Hepatocyte (in vitro differentiated cells): ENCODE results near the gene MAP2. TPM values are rescaled to one million over a fixed set of nuclear protein-coding genes. Genes with fewer than 3 reads are reported as not detected.

Experiments used
- DNase-seq: peaks from one replicate; pipeline ENCODE4 v3.0.0-alpha.2; 2016; ENCODE audit warnings: low spot score
- H2AFZ ChIP-seq: fragments of 200-600 bp; sonication (generic); 2 replicates; pipeline ENCODE4 v1.6.0; 2016; ENCODE audit warnings: antibody characterized with exemption, mild to moderate bottlenecking
- H3K27ac ChIP-seq: fragments of 200-600 bp; sonication (generic); 2 replicates; pipeline ENCODE4 v1.5.1; 2016; ENCODE audit warnings: mild to moderate bottlenecking
- H3K27me3 ChIP-seq: fragments of 200-600 bp; sonication (generic); 2 replicates; pipeline ENCODE4 v1.6.1; 2016
- H3K36me3 ChIP-seq: fragments of 200-600 bp; sonication (generic); replicated peaks from 2 replicates; pipeline ENCODE4 v1.5.1; 2016; ENCODE audit warnings: low read depth; ENCODE audit not compliant: insufficient read depth
- H3K4me1 ChIP-seq: fragments of 200-600 bp; sonication (generic); 2 replicates; pipeline ENCODE4 v1.5.1; 2016; ENCODE audit warnings: mild to moderate bottlenecking, moderate library complexity; ENCODE audit not compliant: insufficient read depth
- H3K4me2 ChIP-seq: fragments of 200-600 bp; sonication (generic); 2 replicates; pipeline ENCODE4 v1.6.0; 2016
- H3K4me3 ChIP-seq: fragments of 200-600 bp; sonication (generic); 2 replicates; pipeline ENCODE4 v1.5.1; 2016; ENCODE audit warnings: mild to moderate bottlenecking
- H3K79me2 ChIP-seq: fragments of 200-600 bp; sonication (generic); 2 replicates; pipeline ENCODE4 v1.6.0; 2017; ENCODE audit warnings: mild to moderate bottlenecking
- H3K9me2 ChIP-seq: fragments of 200-600 bp; sonication (generic); replicated peaks from 2 replicates; pipeline ENCODE4 v1.6.0; 2017; ENCODE audit warnings: mild to moderate bottlenecking; ENCODE audit not compliant: insufficient read depth
- H3K9me3 ChIP-seq: fragments of 200-600 bp; sonication (generic); 2 replicates; pipeline ENCODE4 v1.5.1; 2016; ENCODE audit warnings: low read depth, mild to moderate bottlenecking
- H4K20me1 ChIP-seq: fragments of 200-600 bp; sonication (generic); 2 replicates; pipeline ENCODE4 v1.6.0; 2016; ENCODE audit warnings: mild to moderate bottlenecking; ENCODE audit not compliant: insufficient read depth, poor library complexity, severe bottlenecking
- EZH2 ChIP-seq: fragments of 200-600 bp; sonication (generic); IDR thresholded peaks from 2 replicates; pipeline ENCODE4 v1.6.1; 2016; ENCODE audit warnings: antibody characterized with exemption, mild to moderate bottlenecking, borderline replicate concordance
- EZH2phosphoT487 ChIP-seq: fragments of 200-600 bp; sonication (generic); IDR thresholded peaks from one replicate; pipeline ENCODE4 v1.6.1; 2018; ENCODE audit warnings: antibody characterized with exemption, mild to moderate bottlenecking, low read depth, moderate library complexity; ENCODE audit not compliant: unreplicated experiment, severe bottlenecking
- WGBS: methylation state at CpG from one replicate; pipeline ENCODE4 v1.1.6; 2016; ENCODE audit warnings: low lambda C conversion rate; ENCODE audit errors: missing lambda C conversion rate; 5-methylcytosine and 5-hydroxymethylcytosine counted together
- polyA plus RNA-seq: library from polyadenylated mRNA; unstranded; fragments of >200 nt; fragmentation: Nextera tagmentation; extraction: Ambion mirVana; gene quantifications from 2 replicates; pipeline ENCODE4 v1.2.1, GENCODE V29; 2016
- total RNA-seq: library from RNA; depleted of rRNA; stranded (reverse); fragments of >200 nt; gene quantifications from 2 replicates; pipeline ENCODE4 v1.2.3, GENCODE V29; 2014
- TF ChIP-seq, protein P1 (sequence below): fragments of 200-600 bp; sonication (generic); IDR thresholded peaks from 2 replicates; pipeline ENCODE4 v1.5.1; 2016; ENCODE audit warnings: antibody characterized with exemption, mild to moderate bottlenecking; ENCODE audit not compliant: poor library complexity

Gene MAP2
- total and polyA plus RNA-seq, 2 experiments from 2014 or later = 4.6 to 5.8 TPM

GRCh38 chr2:209644842-209645241 lies 221.0 kb downstream of the MAP2 start:
- no peaks in the 10 kb centered on the region for H3K4me1 ChIP-seq
- H4K20me1 ChIP-seq = no peaks in the 10 kb centered on the region
- no peaks in the 10 kb centered on the region for H3K36me3 ChIP-seq
- H3K27me3 ChIP-seq = no peaks in the 10 kb centered on the region
- H3K79me2 ChIP-seq = no peaks in the 10 kb centered on the region
- no peaks in the 10 kb centered on the region for H3K9me3 ChIP-seq
- no peak for TF ChIP-seq EZH2
- no peak for TF ChIP-seq EZH2phosphoT487
- TF ChIP-seq, protein P1, sequence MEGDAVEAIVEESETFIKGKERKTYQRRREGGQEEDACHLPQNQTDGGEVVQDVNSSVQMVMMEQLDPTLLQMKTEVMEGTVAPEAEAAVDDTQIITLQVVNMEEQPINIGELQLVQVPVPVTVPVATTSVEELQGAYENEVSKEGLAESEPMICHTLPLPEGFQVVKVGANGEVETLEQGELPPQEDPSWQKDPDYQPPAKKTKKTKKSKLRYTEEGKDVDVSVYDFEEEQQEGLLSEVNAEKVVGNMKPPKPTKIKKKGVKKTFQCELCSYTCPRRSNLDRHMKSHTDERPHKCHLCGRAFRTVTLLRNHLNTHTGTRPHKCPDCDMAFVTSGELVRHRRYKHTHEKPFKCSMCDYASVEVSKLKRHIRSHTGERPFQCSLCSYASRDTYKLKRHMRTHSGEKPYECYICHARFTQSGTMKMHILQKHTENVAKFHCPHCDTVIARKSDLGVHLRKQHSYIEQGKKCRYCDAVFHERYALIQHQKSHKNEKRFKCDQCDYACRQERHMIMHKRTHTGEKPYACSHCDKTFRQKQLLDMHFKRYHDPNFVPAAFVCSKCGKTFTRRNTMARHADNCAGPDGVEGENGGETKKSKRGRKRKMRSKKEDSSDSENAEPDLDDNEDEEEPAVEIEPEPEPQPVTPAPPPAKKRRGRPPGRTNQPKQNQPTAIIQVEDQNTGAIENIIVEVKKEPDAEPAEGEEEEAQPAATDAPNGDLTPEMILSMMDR = no peak
- H3K9me2 ChIP-seq = no peaks in the 10 kb centered on the region
- no peak for DNase-seq
- H3K4me3 ChIP-seq = no peak overlapping the region
- H3K4me2 ChIP-seq = no peak overlapping the region
- no peak overlapping the region for H2AFZ ChIP-seq
- H3K27ac ChIP-seq = no peak overlapping the region

DNA sequence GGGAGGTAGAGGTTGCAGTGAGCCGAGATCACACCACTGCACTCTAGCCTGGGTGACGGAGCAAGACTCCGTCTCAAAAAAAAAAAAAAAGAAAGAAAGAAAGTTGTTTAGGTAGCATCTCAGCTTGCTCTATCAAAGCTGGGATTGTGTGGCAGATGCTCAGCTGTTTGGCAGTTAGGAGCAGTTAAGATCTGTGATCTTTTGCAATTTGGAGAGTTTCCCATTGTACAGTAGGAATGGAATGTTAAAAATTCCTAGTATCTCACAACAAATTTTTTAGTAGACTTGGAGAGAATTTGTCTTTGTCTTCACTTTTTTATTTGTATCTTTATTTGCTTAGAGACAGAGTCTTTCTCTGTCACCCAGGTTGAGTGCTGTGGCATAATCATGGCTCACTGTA lies 224.9 kb downstream of the MAP2 start:
- no peak overlapping the region for H3K4me3 ChIP-seq
- no peak overlapping the region for H3K4me2 ChIP-seq
- WGBS = 86% methylated on average over 3 of the region's 3 CpGs
- no peaks in the 10 kb centered on the region for H4K20me1 ChIP-seq
- no peak overlapping the region for H3K27ac ChIP-seq
- no peak overlapping the region for H2AFZ ChIP-seq
- H3K9me3 ChIP-seq = no peaks in the 10 kb centered on the region
- H3K27me3 ChIP-seq = no peaks in the 10 kb centered on the region
- TF ChIP-seq, protein P1 = no peak
- TF ChIP-seq EZH2phosphoT487 (no peak), EZH2 (no peak)
- no peaks in the 10 kb centered on the region for H3K36me3 ChIP-seq
- H3K4me1 ChIP-seq = no peaks in the 10 kb centered on the region
- no peaks in the 10 kb centered on the region for H3K79me2 ChIP-seq
- H3K9me2 ChIP-seq = no peaks in the 10 kb centered on the region
- DNase-seq = no peak

GRCh38 chr2:209653134-209653533 lies 229.3 kb downstream of the MAP2 start:
- no peaks in the 10 kb centered on the region for H3K9me3 ChIP-seq
- H3K4me1 ChIP-seq = no peaks in the 10 kb centered on the region
- H2AFZ ChIP-seq = no peak overlapping the region
- DNase-seq = no peak
- H3K9me2 ChIP-seq = no peaks in the 10 kb centered on the region
- no peak overlapping the region for H3K4me2 ChIP-seq
- no peak overlapping the region for H3K27ac ChIP-seq
- H3K4me3 ChIP-seq = no peak overlapping the region
- WGBS = 79% methylated on average over 6 of the region's 6 CpGs
- TF ChIP-seq EZH2 (no peak), EZH2phosphoT487 (no peak)
- TF ChIP-seq, protein P1 = no peak
- no peaks in the 10 kb centered on the region for H4K20me1 ChIP-seq
- no peaks in the 10 kb centered on the region for H3K79me2 ChIP-seq
- no peaks in the 10 kb centered on the region for H3K27me3 ChIP-seq
- no peaks in the 10 kb centered on the region for H3K36me3 ChIP-seq

DNA sequence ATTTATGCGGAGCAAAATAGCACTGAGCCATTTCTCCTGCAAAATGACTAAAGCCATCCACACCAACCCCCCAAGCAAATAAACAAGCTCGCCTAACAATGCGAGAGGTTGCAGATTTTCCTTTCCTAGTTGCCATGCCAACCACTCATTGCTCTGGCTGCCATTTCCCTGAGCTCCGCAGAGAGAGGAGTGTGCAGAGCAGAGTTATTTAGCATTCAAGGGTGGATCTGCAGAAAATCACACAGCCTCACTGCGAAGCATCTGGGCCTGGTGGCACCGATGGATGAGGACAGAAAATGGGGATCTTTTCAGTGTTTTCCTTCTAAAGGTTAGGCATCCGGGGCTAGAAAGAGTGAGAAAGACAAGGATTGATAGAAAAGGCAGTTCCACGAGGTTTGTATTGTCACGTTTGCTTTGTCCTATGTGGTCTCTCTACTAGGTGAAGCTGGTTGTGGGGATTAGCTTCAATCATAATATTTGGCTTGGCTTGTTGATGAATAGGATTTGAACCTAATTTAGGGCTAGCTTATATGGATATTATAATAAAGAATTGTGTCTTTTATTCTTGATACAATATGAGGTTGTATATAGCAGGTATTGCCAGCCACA lies 237.5 kb downstream of the MAP2 start:
- Histone ChIP-seq H3K4me2 (no peak overlapping the region), H2AFZ (no peak overlapping the region), H3K27ac (no peak overlapping the region), H3K79me2 (no peaks in the 10 kb centered on the region), H4K20me1 (no peaks in the 10 kb centered on the region), H3K36me3 (no peaks in the 10 kb centered on the region), H3K4me1 (no peaks in the 10 kb centered on the region), H3K4me3 (no peak overlapping the region), H3K27me3 (no peaks in the 10 kb centered on the region), H3K9me3 (no peaks in the 10 kb centered on the region), H3K9me2 (no peaks in the 10 kb centered on the region)
- no peak for TF ChIP-seq EZH2
- TF ChIP-seq EZH2phosphoT487 = no peak
- TF ChIP-seq, protein P1 = no peak
- WGBS = 48% methylated on average over 9 of the region's 9 CpGs
- DNase-seq = no peak
